ENCODE results near the gene POU6F1. TPM values are rescaled to one million over a fixed set of nuclear protein-coding genes. Genes with fewer than 3 reads are reported as not detected.

POU6F1 gene
- total RNA-seq, 4 donors from 2014 or later, result 2.6 to 60.6 (median 5.8) TPM

DNA sequence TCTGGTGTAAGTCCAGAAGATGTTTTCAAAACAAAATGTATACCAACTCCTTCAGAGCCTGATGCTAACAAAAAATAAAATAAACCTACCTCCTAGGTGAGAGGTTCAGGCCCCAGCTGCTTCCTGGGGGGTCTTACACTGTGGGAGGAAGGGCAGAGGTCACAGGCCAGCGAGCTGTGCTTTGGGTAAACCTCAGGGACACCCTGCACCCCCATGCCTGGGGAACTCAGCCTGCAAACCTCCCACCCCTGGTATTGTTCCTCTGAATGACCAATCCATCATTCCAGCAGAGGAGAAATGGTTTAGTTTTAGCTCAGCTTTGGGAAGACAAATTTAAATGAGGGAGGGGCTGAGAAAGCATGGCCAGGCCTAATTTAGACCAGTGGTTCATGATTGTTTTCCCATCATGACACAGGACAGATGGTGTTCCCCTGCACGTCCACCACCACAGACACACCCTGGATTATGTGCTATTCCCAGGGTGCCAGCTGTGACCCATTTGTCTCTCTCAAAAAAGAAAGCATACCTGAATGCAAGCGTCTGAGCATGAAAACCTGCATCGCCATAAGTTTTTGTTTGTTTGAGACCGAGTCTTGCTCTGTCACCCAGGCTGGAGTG lies 30.4 kb downstream of the POU6F1 start:
- no peak for DNase-seq
- intact Hi-C loops (cut with DNase I; ENCODE audit: low total_unique reads), result no loop called here

GRCh38 chr12:51186465-51187085 lies 31.3 kb downstream of the POU6F1 start:
- Histone ChIP-seq H3K27ac (no peak overlapping the region), H3K27me3 (no peaks in the 10 kb centered on the region), H3K9me3 (no peaks in the 10 kb centered on the region), H3K36me3 (no peaks in the 10 kb centered on the region), H3K4me3 (no peak overlapping the region), H3K4me1 (no peaks in the 10 kb centered on the region)
- intact Hi-C loops (cut with DNase I; ENCODE audit: low total_unique reads), result no loop called here
- TF ChIP-seq, protein P1, sequence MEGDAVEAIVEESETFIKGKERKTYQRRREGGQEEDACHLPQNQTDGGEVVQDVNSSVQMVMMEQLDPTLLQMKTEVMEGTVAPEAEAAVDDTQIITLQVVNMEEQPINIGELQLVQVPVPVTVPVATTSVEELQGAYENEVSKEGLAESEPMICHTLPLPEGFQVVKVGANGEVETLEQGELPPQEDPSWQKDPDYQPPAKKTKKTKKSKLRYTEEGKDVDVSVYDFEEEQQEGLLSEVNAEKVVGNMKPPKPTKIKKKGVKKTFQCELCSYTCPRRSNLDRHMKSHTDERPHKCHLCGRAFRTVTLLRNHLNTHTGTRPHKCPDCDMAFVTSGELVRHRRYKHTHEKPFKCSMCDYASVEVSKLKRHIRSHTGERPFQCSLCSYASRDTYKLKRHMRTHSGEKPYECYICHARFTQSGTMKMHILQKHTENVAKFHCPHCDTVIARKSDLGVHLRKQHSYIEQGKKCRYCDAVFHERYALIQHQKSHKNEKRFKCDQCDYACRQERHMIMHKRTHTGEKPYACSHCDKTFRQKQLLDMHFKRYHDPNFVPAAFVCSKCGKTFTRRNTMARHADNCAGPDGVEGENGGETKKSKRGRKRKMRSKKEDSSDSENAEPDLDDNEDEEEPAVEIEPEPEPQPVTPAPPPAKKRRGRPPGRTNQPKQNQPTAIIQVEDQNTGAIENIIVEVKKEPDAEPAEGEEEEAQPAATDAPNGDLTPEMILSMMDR (IDR thresholded peaks at IDR 0.05), result no peak
- TF ChIP-seq POLR2A (IDR thresholded peaks at IDR 0.05), result no peak
- no peak for DNase-seq

More for the DNA sequence above, 30.4 kb downstream of the POU6F1 start:
- Histone ChIP-seq H3K27me3 (no peaks in the 10 kb centered on the region), H3K4me1 (no peaks in the 10 kb centered on the region), H3K9me3 (no peaks in the 10 kb centered on the region), H3K4me3 (no peak overlapping the region), H3K36me3 (no peaks in the 10 kb centered on the region), H3K27ac (no peak overlapping the region)
- no peak for TF ChIP-seq POLR2A (IDR thresholded peaks at IDR 0.05)
- TF ChIP-seq, protein P1 (IDR thresholded peaks at IDR 0.05), result no peak

- no peaks in the 10 kb centered on the region for H3K4me1 ChIP-seq
- H3K27ac ChIP-seq, result no peak overlapping the region
- no peaks in the 10 kb centered on the region for H3K36me3 ChIP-seq
- TF ChIP-seq POLR2A (IDR thresholded peaks at IDR 0.05), result no peak
- TF ChIP-seq, protein P1 (IDR thresholded peaks at IDR 0.05), result no peak
- no peak overlapping the region for H3K4me3 ChIP-seq
- intact Hi-C loops (cut with DNase I; ENCODE audit: low total_unique reads), result no loop called here
- DNase-seq, result no peak
- no peaks in the 10 kb centered on the region for H3K27me3 ChIP-seq
- no peaks in the 10 kb centered on the region for H3K9me3 ChIP-seq
These were observed 32.6 kb downstream of the POU6F1 start for GRCh38 chr12:51185171-51185717.

DNA sequence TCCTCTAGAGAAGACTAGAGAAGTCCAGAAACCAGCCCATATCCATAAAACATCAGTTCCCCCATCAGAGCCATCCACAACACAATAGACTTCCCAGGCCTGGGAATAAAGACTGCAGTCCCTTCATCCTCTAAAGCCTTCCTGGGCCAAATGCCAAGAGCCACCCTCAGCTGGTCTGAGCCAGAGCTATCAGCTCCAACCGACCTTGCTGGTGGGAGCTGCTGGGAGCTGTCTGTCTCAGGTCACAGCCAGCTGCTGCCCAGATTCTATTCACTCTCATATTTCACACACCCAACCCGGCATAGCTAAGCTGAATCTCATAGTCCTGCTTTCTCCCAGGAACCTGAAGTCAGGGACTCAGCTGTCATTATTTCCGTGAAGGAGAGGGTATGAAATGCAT lies 34.0 kb downstream of the POU6F1 start:
- TF ChIP-seq, protein P1 (IDR thresholded peaks at IDR 0.05), result no peak
- TF ChIP-seq POLR2A (IDR thresholded peaks at IDR 0.05), result no peak
- Histone ChIP-seq H3K9me3 (no peaks in the 10 kb centered on the region), H3K27me3 (no peaks in the 10 kb centered on the region), H3K4me1 (no peaks in the 10 kb centered on the region), H3K27ac (no peak overlapping the region), H3K36me3 (no peaks in the 10 kb centered on the region), H3K4me3 (no peak overlapping the region)
- no peak for DNase-seq
- intact Hi-C loops (cut with DNase I; ENCODE audit: low total_unique reads), result no loop called here

GRCh38 chr12:51183349-51183748 lies 34.5 kb downstream of the POU6F1 start:
- TF ChIP-seq POLR2A (IDR thresholded peaks at IDR 0.05), result no peak
- TF ChIP-seq, protein P1 (IDR thresholded peaks at IDR 0.05), result no peak
- H3K9me3 ChIP-seq, result no peaks in the 10 kb centered on the region
- no peaks in the 10 kb centered on the region for H3K27me3 ChIP-seq
- no peak overlapping the region for H3K27ac ChIP-seq
- H3K36me3 ChIP-seq, result no peaks in the 10 kb centered on the region
- H3K4me3 ChIP-seq, result no peak overlapping the region
- no peaks in the 10 kb centered on the region for H3K4me1 ChIP-seq
- intact Hi-C loops (cut with DNase I; ENCODE audit: low total_unique reads), result no loop called here
- DNase-seq, result no peak
